ENCODE measurements around the gene CYREN. TPM values are rescaled to one million over a fixed set of nuclear protein-coding genes. Genes with fewer than 3 reads are reported as not detected.

The CYREN gene
- total and polyA plus RNA-seq, 2 of the 13 experiments (the other 11 are each of a cell fraction or from before 2014, with no cell fraction given) = 20.7 to 60.7 TPM

DNA sequence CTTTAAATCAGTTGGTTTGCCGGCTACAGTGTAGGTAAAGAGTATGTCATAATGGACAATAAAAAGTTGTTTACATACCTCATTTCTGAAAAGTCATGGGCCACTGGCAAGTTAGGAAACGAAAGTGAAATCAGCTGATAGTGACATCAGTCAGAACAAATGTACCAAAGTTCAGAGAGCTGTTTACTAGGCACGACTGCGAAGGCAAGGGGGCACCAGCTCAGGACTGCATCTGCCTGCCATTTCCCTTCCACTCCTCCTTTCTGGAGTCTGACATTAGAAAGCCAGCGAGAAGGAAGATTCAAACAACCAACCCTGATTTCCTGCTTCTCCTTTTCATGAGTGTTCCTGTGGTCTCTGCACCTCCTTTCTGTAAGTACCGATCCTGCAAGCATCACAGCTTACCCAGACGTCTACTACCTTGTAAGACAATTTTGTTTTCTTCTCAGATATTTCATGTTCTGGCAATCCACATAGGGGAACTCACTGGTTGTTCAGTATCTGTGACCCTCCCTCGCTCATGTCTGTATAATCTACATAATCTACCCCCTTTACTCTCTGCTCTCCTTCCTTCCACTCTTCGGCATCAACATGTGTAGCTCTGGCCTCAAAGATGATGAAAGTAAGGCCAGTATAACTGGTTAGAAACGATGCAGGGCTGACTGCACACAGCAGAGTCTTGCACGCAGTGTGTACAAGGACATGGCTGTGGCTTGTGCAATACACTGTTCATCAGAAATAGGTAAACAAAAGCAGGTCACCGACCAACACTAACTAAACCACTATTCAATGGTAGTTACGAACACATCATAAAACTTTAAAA lies 22.4 kb downstream of the CYREN start, which contains the start of gene TMEM140 (continued):
- TF ChIP-seq HIC2 (CRISPR knock-in tag; IDR thresholded peaks at IDR 0.05; ENCODE audit: low read depth) = peak; percentile 65; the same call in 1 of the 2 replicates
- TF ChIP-seq HMGXB3 (CRISPR knock-in tag; IDR thresholded peaks at IDR 0.05; ENCODE audit: borderline replicate concordance) = no peak
- peak; percentile 83 for TF ChIP-seq ZNF292 (CRISPR knock-in tag; IDR thresholded peaks at IDR 0.05; ENCODE audit: borderline replicate concordance, low read depth)
- no peak for TF ChIP-seq AGO1 (IDR thresholded peaks at IDR 0.05; ENCODE audit: low read depth, low read length, poor library complexity, severe bottlenecking)
- no peak for TF ChIP-seq ZNF768 (CRISPR knock-in tag; IDR thresholded peaks at IDR 0.05)
- TF ChIP-seq WIZ (CRISPR knock-in tag; IDR thresholded peaks at IDR 0.05) = peak; percentile 46; the same call in 1 of the 2 replicates
- no peak for TF ChIP-seq HES4 (CRISPR knock-in tag; IDR thresholded peaks at IDR 0.05; ENCODE audit: borderline replicate concordance)
- no peak for TF ChIP-seq ZNF207 (IDR thresholded peaks at IDR 0.05; ENCODE audit: borderline replicate concordance)
- TF ChIP-seq UBTF (CRISPR knock-in tag; IDR thresholded peaks at IDR 0.05) = no peak; the same call in 1 of the 2 replicates
- peak; percentile 62 for TF ChIP-seq SP4 (CRISPR knock-in tag; IDR thresholded peaks at IDR 0.05)
- TF ChIP-seq ZNF382 (CRISPR knock-in tag; IDR thresholded peaks at IDR 0.05; ENCODE audit: borderline replicate concordance) = no peak
- peak; percentile 91 for TF ChIP-seq TEAD3 (CRISPR knock-in tag; optimal IDR thresholded peaks at IDR 0.05; ENCODE audit: borderline replicate concordance)
- TF ChIP-seq NR2F2 (IDR thresholded peaks at IDR 0.05; ENCODE audit: borderline replicate concordance, low read depth) = peak; percentile 53; the same call in 1 of the 2 replicates
- peak; percentile 73; the same call in 1 of the 2 replicates for TF ChIP-seq CREB1 (IDR thresholded peaks at IDR 0.05)
- peak; percentile 82 for TF ChIP-seq CREB1 (CRISPR knock-in tag; IDR thresholded peaks at IDR 0.05)
- 0 out of 2 replicates have a peak, but pooled peaks have one; percentile 39 for TF ChIP-seq ZBTB7B (CRISPR knock-in tag; IDR thresholded peaks at IDR 0.05)
- no peak for TF ChIP-seq ZFAT (CRISPR knock-in tag; conservative IDR thresholded peaks at IDR 0.05)
- TF ChIP-seq NRL (CRISPR knock-in tag; IDR thresholded peaks at IDR 0.05; ENCODE audit: borderline replicate concordance) = no peak
- TF ChIP-seq ZFY (CRISPR knock-in tag; IDR thresholded peaks at IDR 0.05) = peak; percentile 46; the same call in 1 of the 2 replicates
- TF ChIP-seq MEIS1 (CRISPR knock-in tag; IDR thresholded peaks at IDR 0.05; ENCODE audit: borderline replicate concordance) = peak; percentile 75; the same call in 1 of the 2 replicates
- no peak for TF ChIP-seq XRCC5 (optimal IDR thresholded peaks at IDR 0.05; ENCODE audit: low read length)
